Right lobe of liver (tissue), 6 donors: ENCODE results near the gene SLTM. TPM values are rescaled to one million over a fixed set of nuclear protein-coding genes. Genes with fewer than 3 reads are reported as not detected.
A peak's percentile ranks its signal among the peaks of the same experiment; 100 is the strongest.

Experiments
- ATAC-seq, 4 donors: fragments of 200-7000 bp; cut with Tn5 transposase; one replicate each; pipeline ENCODE4 v1.9.1; 2020; ENCODE audit warnings: mild to moderate bottlenecking in 4 of 4, moderate library complexity in 4 of 4
- DNase-seq, 3 donors: peaks; one replicate each; pipeline ENCODE4 v3.0.0-alpha.2; 2020
- H3K27ac ChIP-seq, 3 donors: fragments of 200-600 bp; one replicate each; pipeline ENCODE4 v1.8.0; 2022
- H3K27me3 ChIP-seq, 2 donors: fragments of 200-600 bp; one replicate each; pipeline ENCODE4 v1.8.0; 2022
- H3K36me3 ChIP-seq, 4 donors: fragments of 200-600 bp; sonication (generic) in 1 of 4; one replicate each; pipeline versions ENCODE4 v1.5.1 to v1.8.0; 2017 to 2022; ENCODE audit warnings: control low read depth in 1 of 4
- H3K4me1 ChIP-seq, 4 donors: fragments of 200-600 bp; sonication (generic) in 1 of 4; one replicate each; pipeline versions ENCODE4 v1.5.1 to v1.8.0; 2017 to 2022; ENCODE audit warnings: control low read depth in 1 of 4
- H3K4me3 ChIP-seq, 3 donors: fragments of 200-600 bp; one replicate each; pipeline ENCODE4 v1.8.0; 2022
- H3K9me3 ChIP-seq, 4 donors: fragments of 200-600 bp; sonication (generic) in 1 of 4; one replicate each; pipeline versions ENCODE4 v1.5.1 to v1.8.0; 2017 to 2022; ENCODE audit warnings: control low read depth in 1 of 4
- POLR2A ChIP-seq: fragments of 450-650 bp; IDR thresholded peaks from one replicate; pipeline ENCODE4 v1.6.1; 2017; ENCODE audit warnings: antibody characterized with exemption, mild to moderate bottlenecking
- WGBS: methylation state at CpG from one replicate; pipeline ENCODE4 v1.1.6; 2018; ENCODE audit warnings: low coverage, low lambda C conversion rate; ENCODE audit not compliant: insufficient coverage; ENCODE audit errors: missing lambda C conversion rate; 5-methylcytosine and 5-hydroxymethylcytosine counted together
- intact Hi-C, 2 donors: fragments of 100-400 bp; cut with DNase I; formaldehyde crosslinking; loops; one replicate each; pipeline versions ENCODE4 v1.11.2 to v1.14.1; 2022
- long read RNA-seq: library from polyadenylated mRNA; unstranded; transcript quantifications from one replicate; pipeline ENCODE4 v2.0.0, GENCODE V29; 2019
- total RNA-seq, 6 experiments: library from RNA; depleted of rRNA in 2 of 6; stranded (reverse); fragments of >200 nt in 2 of 6; fragmentation: NEBNext Ultra II Directional in 3 of 6; extraction: Animal tissue kit (Norgen Biotek cat#: 25700) in 3 of 6; gene quantifications; one replicate each; pipeline versions ENCODE4 v1.1.0 to v1.2.4, GENCODE V29; 2016 to 2023
- TF ChIP-seq, protein P1 (sequence below), 4 donors: fragments of 200-600 bp in 3 of 4; fragments of 450-650 bp in 1 of 4; IDR thresholded peaks; one replicate each; pipeline versions ENCODE4 v1.5.1 to v1.8.0; 2016 to 2022; ENCODE audit warnings: antibody characterized with exemption in 4 of 4, mild to moderate bottlenecking in 2 of 4
- donor health status: DM: no; HTN: yes; CAD: no.
- donor health status: DM: no; HTN: no; CAD: no.
- donor health status: DM: no; HTN: no; CAD: no.
- donor health status: DM: no; HTN: yes; CAD: no.
- donor health status: DM: no; HTN: yes; CAD: no.

Gene SLTM
- 10 to 100 TPM; 27.7 to 39.4 (median 30.2) TPM for total RNA-seq
- long read RNA-seq, partial matches to known transcripts: 12 of 16 reads
- long read RNA-seq, other reads (novel, unspliced or antisense): 4 of 16 reads

DNA sequence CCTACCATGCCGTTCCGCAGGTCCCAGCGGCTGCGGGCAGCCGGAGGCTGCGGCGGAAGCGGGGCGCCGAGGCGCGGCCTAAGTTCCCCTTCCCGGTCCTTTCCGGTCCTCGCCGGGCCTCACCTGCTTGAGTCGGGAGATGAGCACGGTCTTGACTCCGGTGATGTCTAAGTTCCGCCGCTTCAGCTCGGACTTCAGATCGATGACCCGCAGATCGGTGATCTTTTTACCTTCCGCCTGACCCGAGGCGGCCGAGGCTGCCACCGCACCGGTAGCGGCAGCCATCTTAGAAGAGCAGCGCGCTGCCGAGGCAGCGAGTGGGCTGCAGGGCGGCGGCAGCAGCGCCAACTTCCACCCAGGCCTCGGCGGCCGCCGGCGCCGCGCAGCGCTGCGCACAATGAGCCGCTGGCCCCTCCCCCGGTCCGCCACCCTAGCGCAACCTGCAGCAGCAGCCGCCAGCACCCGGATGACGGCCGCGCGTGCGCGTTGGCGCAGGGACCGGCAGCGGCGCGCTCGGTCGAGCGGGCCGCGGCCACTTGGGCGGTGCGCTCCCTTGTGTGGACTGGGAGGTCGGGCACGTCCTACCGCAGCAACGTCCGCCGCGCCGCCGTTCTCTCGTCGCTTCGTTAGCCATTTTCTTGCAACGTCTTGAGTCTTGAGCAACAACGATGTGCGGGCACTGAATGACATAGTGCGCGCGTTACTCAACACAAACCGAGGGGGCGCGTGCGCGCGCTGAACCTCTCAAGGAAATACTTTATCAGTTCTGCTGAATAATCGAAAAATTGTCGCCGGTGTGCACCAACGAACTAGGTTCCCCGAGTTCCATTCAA lies at the start of gene SLTM:
Gene SLTM (minus strand): TSS at position 399 of the 833 bp plus-strand sequence. CDS start 114 bp downstream, at position 285.
- H3K4me1 ChIP-seq: peaks cover 0 to 16% (median 5%) of the 10 kb centered on the region in 4 donors
- TF ChIP-seq POLR2A: peak; percentile 99
- TF ChIP-seq, protein P1, sequence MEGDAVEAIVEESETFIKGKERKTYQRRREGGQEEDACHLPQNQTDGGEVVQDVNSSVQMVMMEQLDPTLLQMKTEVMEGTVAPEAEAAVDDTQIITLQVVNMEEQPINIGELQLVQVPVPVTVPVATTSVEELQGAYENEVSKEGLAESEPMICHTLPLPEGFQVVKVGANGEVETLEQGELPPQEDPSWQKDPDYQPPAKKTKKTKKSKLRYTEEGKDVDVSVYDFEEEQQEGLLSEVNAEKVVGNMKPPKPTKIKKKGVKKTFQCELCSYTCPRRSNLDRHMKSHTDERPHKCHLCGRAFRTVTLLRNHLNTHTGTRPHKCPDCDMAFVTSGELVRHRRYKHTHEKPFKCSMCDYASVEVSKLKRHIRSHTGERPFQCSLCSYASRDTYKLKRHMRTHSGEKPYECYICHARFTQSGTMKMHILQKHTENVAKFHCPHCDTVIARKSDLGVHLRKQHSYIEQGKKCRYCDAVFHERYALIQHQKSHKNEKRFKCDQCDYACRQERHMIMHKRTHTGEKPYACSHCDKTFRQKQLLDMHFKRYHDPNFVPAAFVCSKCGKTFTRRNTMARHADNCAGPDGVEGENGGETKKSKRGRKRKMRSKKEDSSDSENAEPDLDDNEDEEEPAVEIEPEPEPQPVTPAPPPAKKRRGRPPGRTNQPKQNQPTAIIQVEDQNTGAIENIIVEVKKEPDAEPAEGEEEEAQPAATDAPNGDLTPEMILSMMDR (IDR thresholded peaks at IDR 0.05): peak; percentile 17 to 23 (median 20)
- H3K36me3 ChIP-seq: peaks cover 0 to 11% (median 2%) of the 10 kb centered on the region in 4 donors
- WGBS: 0% methylated on average over 29 of the region's 101 CpGs
- intact Hi-C loops: no loop called here
- peak; percentile 94 to 95 (median 95) for DNase-seq
- H3K9me3 ChIP-seq: no peaks in the 10 kb centered on the region
- peak within 1 kb of the TSS; percentile 97 to 99 (median 98) for H3K27ac ChIP-seq
- H3K27me3 ChIP-seq: no peaks in the 10 kb centered on the region
- H3K4me3 ChIP-seq: peak within 1 kb of the TSS; percentile 68 to 86 (median 81)
- ATAC-seq: peak; percentile 92 to 97 (median 94)

DNA sequence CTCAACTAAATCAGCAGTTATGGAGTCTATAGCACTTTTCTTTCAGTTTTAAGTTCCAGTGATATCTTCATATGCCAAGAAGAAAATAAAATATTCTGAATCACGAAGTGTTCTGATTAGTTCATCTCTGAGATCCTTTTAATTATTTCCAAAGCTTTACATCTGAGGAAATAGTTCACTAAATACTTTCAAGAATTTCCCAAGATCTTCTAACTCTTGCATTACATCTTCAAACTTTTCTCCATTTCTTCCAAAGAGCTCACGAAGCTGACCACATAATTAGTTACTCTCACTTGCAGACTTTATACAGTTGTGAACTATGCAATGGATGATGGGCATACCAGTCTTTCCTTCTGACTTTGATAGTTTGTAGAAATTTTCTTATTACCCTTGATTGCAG lies 49.8 kb upstream of the SLTM start:
- intact Hi-C loops: no loop called here
- DNase-seq: no peak
- Histone ChIP-seq H3K4me1 (peaks cover 0 to 4% (median 0%) of the 10 kb centered on the region in 4 donors), H3K27ac (no peak overlapping the region), H3K4me3 (no peak overlapping the region), H3K27me3 (no peaks in the 10 kb centered on the region), H3K36me3 (no peaks in the 10 kb centered on the region), H3K9me3 (no peaks in the 10 kb centered on the region)
- no peak for ATAC-seq
- WGBS: 60% methylated on average over 2 of the region's 2 CpGs
- TF ChIP-seq, protein P1 (IDR thresholded peaks at IDR 0.05): no peak
- TF ChIP-seq POLR2A: no peak

DNA sequence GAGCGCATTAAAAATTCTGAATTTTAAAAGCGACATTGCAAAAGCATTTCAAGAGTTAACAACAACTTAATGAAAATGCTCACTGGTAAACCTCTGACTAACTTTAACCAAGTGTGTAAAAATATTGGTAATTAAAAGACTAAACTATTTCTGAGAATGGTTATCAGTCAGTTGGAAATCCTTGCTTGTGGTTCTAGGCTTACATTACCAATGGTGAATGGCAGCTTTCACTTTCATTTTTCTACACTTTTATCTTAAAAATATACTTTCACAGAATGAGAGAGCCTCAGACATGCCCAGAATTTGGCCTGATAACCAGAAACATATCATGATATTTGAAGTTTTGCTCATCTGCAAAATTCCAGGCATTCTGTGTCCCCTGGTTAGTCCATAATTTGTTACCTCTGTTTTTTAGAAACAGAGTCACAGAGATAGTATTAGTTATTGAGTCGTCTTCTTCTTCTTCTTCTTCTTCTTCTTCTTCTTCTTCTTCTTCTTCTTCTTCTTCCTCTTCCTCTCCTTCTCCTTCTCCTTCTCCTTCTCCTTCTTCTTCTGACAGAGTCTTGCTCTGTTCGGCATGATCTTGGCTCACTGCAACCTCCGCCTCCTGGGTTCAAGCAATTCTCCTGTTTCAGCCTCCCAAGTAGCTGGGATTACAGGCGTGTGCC lies 48.5 kb upstream of the SLTM start:
- H3K4me1 ChIP-seq: peaks cover 0 to 4% (median 0%) of the 10 kb centered on the region in 4 donors
- no peaks in the 10 kb centered on the region for H3K27me3 ChIP-seq
- TF ChIP-seq, protein P1 (IDR thresholded peaks at IDR 0.05): no peak
- TF ChIP-seq POLR2A: no peak
- no peaks in the 10 kb centered on the region for H3K36me3 ChIP-seq
- no peak overlapping the region for H3K27ac ChIP-seq
- H3K9me3 ChIP-seq: no peaks in the 10 kb centered on the region
- WGBS: 71% methylated on average over 3 of the region's 6 CpGs
- H3K4me3 ChIP-seq: no peak overlapping the region
- ATAC-seq: peak in 2 of 4 donors; percentile 36 to 50
- intact Hi-C loops: no loop called here
- no peak for DNase-seq

DNA sequence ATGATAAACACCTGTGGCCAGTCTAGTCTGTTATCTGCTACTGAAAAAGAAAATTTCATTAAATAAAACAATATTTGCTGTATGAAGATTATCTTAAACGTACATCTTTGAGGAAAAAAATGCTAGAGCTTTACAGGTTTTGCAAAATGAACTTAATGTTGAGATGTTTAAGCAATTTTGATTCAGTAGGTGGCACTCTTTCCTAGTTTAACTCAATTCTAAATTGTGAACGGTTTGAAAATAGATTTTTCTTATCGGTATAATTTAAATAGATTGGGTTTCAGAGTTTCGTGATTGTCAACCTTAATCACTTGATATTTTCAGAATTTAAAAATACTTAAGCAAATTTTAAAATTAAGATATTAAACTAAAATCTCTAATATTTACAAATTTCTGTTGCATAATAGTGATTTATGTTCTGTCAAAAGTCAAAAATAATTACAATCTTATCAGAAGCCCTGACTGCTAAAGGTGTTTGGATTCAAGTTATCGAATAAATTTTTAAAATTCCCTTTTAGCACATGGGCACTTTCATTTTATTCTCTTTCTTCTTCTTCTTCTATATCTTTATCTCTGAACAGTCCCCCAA lies 47.0 kb upstream of the SLTM start:
- Histone ChIP-seq H3K4me3 (no peak overlapping the region), H3K9me3 (no peaks in the 10 kb centered on the region), H3K27me3 (no peaks in the 10 kb centered on the region), H3K27ac (no peak overlapping the region), H3K36me3 (no peaks in the 10 kb centered on the region), H3K4me1 (peaks cover 0 to 4% (median 0%) of the 10 kb centered on the region in 4 donors)
- peak; percentile 52 to 69 (median 60) for ATAC-seq
- no peak for DNase-seq
- 2% methylated on average over 5 of the region's 5 CpGs for WGBS
- no peak for TF ChIP-seq POLR2A
- TF ChIP-seq, protein P1 (IDR thresholded peaks at IDR 0.05): peak; percentile 57 to 65 (median 61)
- intact Hi-C loops: no loop called here
